Gastrocnemius medialis (tissue), 4 donors: ENCODE data around the gene JAG1. TPM values are rescaled to one million over a fixed set of nuclear protein-coding genes. Genes with fewer than 3 reads are reported as not detected.

Experiments
- ATAC-seq, 2 donors: fragments of 150-250 bp; one replicate each; pipeline ENCODE4 v1.9.1; 2016
- DNase-seq, 2 donors: peaks; one replicate each; pipeline ENCODE4 v3.0.0-alpha.2; 2019
- H3K27ac ChIP-seq, 4 donors: fragments of 200-600 bp; sonication (generic); 1 replicate in 1 of 4; 2 replicates in 3 of 4; pipeline ENCODE4 v1.5.1; 2016 to 2018; ENCODE audit warnings: mild to moderate bottlenecking in 2 of 4, moderate library complexity in 1 of 4
- H3K27me3 ChIP-seq, 3 donors: fragments of 200-600 bp; sonication (generic) in 2 of 3; 1 replicate in 1 of 3; 2 replicates in 2 of 3; pipeline versions ENCODE4 v1.5.1 to v1.6.0; 2016 to 2019; ENCODE audit warnings: mild to moderate bottlenecking in 1 of 3, moderate library complexity in 1 of 3
- H3K36me3 ChIP-seq, 2 donors: fragments of 200-600 bp; sonication (generic) in 1 of 2; one replicate each; pipeline ENCODE4 v1.5.1; 2017 to 2018
- H3K4me1 ChIP-seq, 2 donors: fragments of 200-600 bp; sonication (generic) in 1 of 2; one replicate each; pipeline ENCODE4 v1.5.1; 2016 to 2017; ENCODE audit warnings: mild to moderate bottlenecking in 2 of 2
- H3K4me3 ChIP-seq, 4 donors: fragments of 200-600 bp; sonication (generic) in 3 of 4; 1 replicate in 1 of 4; 2 replicates in 3 of 4; pipeline ENCODE4 v1.5.1; 2016 to 2019; ENCODE audit warnings: mild to moderate bottlenecking in 2 of 4
- H3K9me3 ChIP-seq, 3 donors: fragments of 200-600 bp; sonication (generic) in 2 of 3; 1 replicate in 1 of 3; 2 replicates in 2 of 3; pipeline ENCODE4 v1.5.1; 2016 to 2019
- POLR2A ChIP-seq, 2 donors: fragments of 450-650 bp; IDR thresholded peaks; one replicate each; pipeline ENCODE4 v1.6.1; 2017; ENCODE audit warnings: antibody characterized with exemption in 2 of 2, mild to moderate bottlenecking in 2 of 2, moderate library complexity in 2 of 2
- in situ Hi-C, 4 donors: fragments of 200-750 bp; cut with MboI; loops; one replicate each; pipeline versions ENCODE4 v1.15.0 to v1.8.0; 2017; ENCODE audit warnings: low sequenced_read_pairs in 4 of 4
- intact Hi-C: fragments of 100-400 bp; cut with DNase I; formaldehyde crosslinking; loops from one replicate; pipeline ENCODE4 v1.15.1; 2023; ENCODE audit warnings: low total_unique reads
- total RNA-seq, 4 donors: library from RNA; depleted of rRNA; stranded (reverse); fragments of >200 nt; gene quantifications; one replicate each; pipeline versions ENCODE4 v1.1.0 to v1.2.3, GENCODE V29; 2016
- TF ChIP-seq, protein P1 (sequence below), 5 experiments: fragments of 450-650 bp in 3 of 5; fragments of 200-600 bp in 2 of 5; sonication (generic) in 2 of 5; IDR thresholded peaks in 4 of 5; conservative IDR thresholded peaks in 1 of 5; 1 replicate in 4 of 5; 2 replicates in 1 of 5; pipeline ENCODE4 v1.5.1; 2016 to 2019; ENCODE audit warnings: antibody characterized with exemption in 5 of 5, mild to moderate bottlenecking in 3 of 5, moderate library complexity in 3 of 5

The JAG1 gene
- total RNA-seq, 4 donors from 2014 or later, result 10.3 to 19.6 (median 13.2) TPM

DNA sequence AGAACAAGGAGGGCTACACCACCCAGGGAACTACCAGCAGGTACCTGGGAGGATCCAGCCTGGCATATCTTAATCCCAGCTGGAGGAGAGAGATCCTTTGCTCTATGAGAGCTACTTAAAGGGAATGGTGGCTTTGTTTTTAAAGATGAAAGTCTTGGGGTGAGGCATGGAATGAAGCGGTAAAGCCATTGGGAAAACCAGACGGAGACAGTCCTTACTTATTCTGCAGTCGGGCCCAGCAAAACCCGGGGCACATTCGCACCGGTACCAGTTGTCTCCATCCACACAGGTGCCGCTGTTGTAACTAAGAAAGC, 30.3 kb downstream of the JAG1 start:
- Histone ChIP-seq H3K27ac (peak overlapping the region in 2 of 4 donors; percentile 2 to 6), H3K4me3 (no peak overlapping the region), H3K27me3 (no peaks in the 10 kb centered on the region), H3K4me1 (no peaks in the 10 kb centered on the region), H3K36me3 (peaks cover 0 to 39% of the 10 kb centered on the region in 2 donors), H3K9me3 (no peaks in the 10 kb centered on the region)
- DNase-seq (no peak), ATAC-seq (no peak)
- intact Hi-C loops, result no loop called here
- TF ChIP-seq, protein P1, sequence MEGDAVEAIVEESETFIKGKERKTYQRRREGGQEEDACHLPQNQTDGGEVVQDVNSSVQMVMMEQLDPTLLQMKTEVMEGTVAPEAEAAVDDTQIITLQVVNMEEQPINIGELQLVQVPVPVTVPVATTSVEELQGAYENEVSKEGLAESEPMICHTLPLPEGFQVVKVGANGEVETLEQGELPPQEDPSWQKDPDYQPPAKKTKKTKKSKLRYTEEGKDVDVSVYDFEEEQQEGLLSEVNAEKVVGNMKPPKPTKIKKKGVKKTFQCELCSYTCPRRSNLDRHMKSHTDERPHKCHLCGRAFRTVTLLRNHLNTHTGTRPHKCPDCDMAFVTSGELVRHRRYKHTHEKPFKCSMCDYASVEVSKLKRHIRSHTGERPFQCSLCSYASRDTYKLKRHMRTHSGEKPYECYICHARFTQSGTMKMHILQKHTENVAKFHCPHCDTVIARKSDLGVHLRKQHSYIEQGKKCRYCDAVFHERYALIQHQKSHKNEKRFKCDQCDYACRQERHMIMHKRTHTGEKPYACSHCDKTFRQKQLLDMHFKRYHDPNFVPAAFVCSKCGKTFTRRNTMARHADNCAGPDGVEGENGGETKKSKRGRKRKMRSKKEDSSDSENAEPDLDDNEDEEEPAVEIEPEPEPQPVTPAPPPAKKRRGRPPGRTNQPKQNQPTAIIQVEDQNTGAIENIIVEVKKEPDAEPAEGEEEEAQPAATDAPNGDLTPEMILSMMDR (IDR thresholded peaks at IDR 0.05 in 4 of 5, conservative IDR thresholded peaks at IDR 0.05 in 1 of 5), result no peak
- TF ChIP-seq POLR2A (IDR thresholded peaks at IDR 0.05), result no peak
- in situ Hi-C loops, result no loop called here

DNA sequence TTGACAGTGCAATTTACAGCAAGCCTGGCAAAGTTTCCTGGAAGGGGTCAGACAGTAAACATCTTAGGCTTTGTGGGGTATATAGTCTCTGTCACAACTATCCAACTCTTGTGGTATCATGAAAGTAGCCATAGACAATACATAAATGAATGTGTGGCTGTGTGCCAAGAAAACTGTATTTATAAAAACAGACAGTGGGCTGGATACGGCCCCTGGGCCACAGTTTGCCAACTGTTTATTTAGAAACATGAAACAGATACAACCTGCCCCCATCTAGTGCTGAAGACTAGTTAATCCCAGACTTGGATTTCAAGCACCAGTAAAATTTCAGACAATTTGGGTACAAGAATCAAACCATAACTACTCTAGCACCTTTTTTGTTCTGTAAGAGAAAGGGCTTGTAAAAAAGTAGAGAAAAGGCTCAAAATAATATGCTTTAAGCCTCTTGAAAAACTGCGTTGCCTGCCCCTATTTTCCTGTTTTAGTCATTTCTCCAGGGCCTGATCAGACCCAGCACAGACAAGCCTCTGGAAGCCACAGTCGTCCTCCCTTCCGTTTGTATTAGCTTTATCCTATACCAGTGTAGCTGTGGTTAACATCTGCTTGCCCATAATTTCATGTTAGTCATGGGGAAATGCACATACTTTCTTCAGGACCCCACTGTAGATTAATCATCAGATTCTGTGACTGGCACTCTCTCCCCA, 30.8 kb downstream of the JAG1 start:
- Histone ChIP-seq H3K4me1 (peaks cover 0 to 2% of the 10 kb centered on the region in 2 donors), H3K36me3 (peaks cover 0 to 34% of the 10 kb centered on the region in 2 donors), H3K4me3 (no peak overlapping the region), H3K27ac (peak overlapping the region in 1 of 4 donors; percentile 9), H3K9me3 (no peaks in the 10 kb centered on the region), H3K27me3 (no peaks in the 10 kb centered on the region)
- ATAC-seq (no peak), DNase-seq (no peak)
- intact Hi-C loops (no loop called here), in situ Hi-C loops (no loop called here)
- TF ChIP-seq, protein P1 (IDR thresholded peaks at IDR 0.05 in 4 of 5, conservative IDR thresholded peaks at IDR 0.05 in 1 of 5), result no peak
- no peak for TF ChIP-seq POLR2A (IDR thresholded peaks at IDR 0.05)

GRCh38 chr20:10641893-10642292, 31.9 kb downstream of the JAG1 start:
- Histone ChIP-seq H3K4me3 (no peak overlapping the region), H3K9me3 (no peaks in the 10 kb centered on the region), H3K4me1 (peaks cover 8 to 12% of the 10 kb centered on the region in 2 donors), H3K36me3 (peaks cover 0 to 25% of the 10 kb centered on the region in 2 donors), H3K27ac (no peak overlapping the region), H3K27me3 (no peaks in the 10 kb centered on the region)
- DNase-seq, result no peak
- intact Hi-C loops (no loop called here), in situ Hi-C loops (no loop called here)
- no peak for ATAC-seq
- TF ChIP-seq, protein P1 (IDR thresholded peaks at IDR 0.05 in 4 of 5, conservative IDR thresholded peaks at IDR 0.05 in 1 of 5), result no peak
- no peak for TF ChIP-seq POLR2A (IDR thresholded peaks at IDR 0.05)

- intact Hi-C loops (no loop called here), in situ Hi-C loops (no loop called here)
- Histone ChIP-seq H3K9me3 (no peaks in the 10 kb centered on the region), H3K4me3 (no peak overlapping the region), H3K27me3 (no peaks in the 10 kb centered on the region), H3K4me1 (peaks cover 12 to 13% of the 10 kb centered on the region in 2 donors), H3K27ac (peak overlapping the region in 1 of 4 donors; percentile 52), H3K36me3 (peaks cover 0 to 25% of the 10 kb centered on the region in 2 donors)
- ATAC-seq, result no peak
- no peak for TF ChIP-seq POLR2A (IDR thresholded peaks at IDR 0.05)
- TF ChIP-seq, protein P1 (IDR thresholded peaks at IDR 0.05 in 4 of 5, conservative IDR thresholded peaks at IDR 0.05 in 1 of 5), result no peak
- DNase-seq, result no peak
These were observed 32.3 kb downstream of the JAG1 start for GRCh38 chr20:10641467-10641866.
